HepG2 (cell line): Measurements from ENCODE around the gene ALDH4A1. TPM values are rescaled to one million over a fixed set of nuclear protein-coding genes. Genes with fewer than 3 reads are reported as not detected.
A peak's percentile ranks its signal among the peaks of the same experiment; 100 is the strongest.

Experiments used
- GFI1 ChIP-seq: sonication (generic); formaldehyde crosslinking; IDR thresholded peaks from 2 replicates; pipeline ENCODE4 v1.5.0; 2020; ENCODE audit warnings: missing genetic modification reagents, mild to moderate bottlenecking, borderline replicate concordance
- RBAK ChIP-seq: sonication (generic); formaldehyde crosslinking; IDR thresholded peaks from 2 replicates; pipeline ENCODE4 v1.5.1; 2020; ENCODE audit warnings: mild to moderate bottlenecking, missing genetic modification reagents
- ZBTB3 ChIP-seq: sonication (generic); formaldehyde crosslinking; IDR thresholded peaks from 2 replicates; pipeline ENCODE4 v1.4.0; 2020; ENCODE audit warnings: low read depth, mild to moderate bottlenecking, moderate library complexity, missing genetic modification reagents, borderline replicate concordance
- ZBTB7A ChIP-seq: sonication (generic); formaldehyde crosslinking; IDR thresholded peaks from 2 replicates; pipeline ENCODE4 v1.8.0; 2022; ENCODE audit warnings: mild to moderate bottlenecking, missing genetic modification reagents
- ZNF12 ChIP-seq: sonication (generic); formaldehyde crosslinking; IDR thresholded peaks from 2 replicates; pipeline ENCODE4 v1.5.0; 2020; ENCODE audit warnings: missing genetic modification reagents
- ZNF124 ChIP-seq: sonication (generic); formaldehyde crosslinking; IDR thresholded peaks from 2 replicates; pipeline ENCODE4 v1.4.0; 2020; ENCODE audit warnings: missing genetic modification reagents
- ZNF446 ChIP-seq: sonication (generic); formaldehyde crosslinking; IDR thresholded peaks from 2 replicates; pipeline ENCODE4 v1.5.0; 2020; ENCODE audit warnings: mild to moderate bottlenecking, missing genetic modification reagents
- ZNF883 ChIP-seq: sonication (generic); formaldehyde crosslinking; IDR thresholded peaks from 2 replicates; pipeline ENCODE4 v1.5.1; 2020; ENCODE audit warnings: mild to moderate bottlenecking, missing genetic modification reagents; ENCODE audit errors: not compliant biosample characterization
- polyA plus RNA-seq, 8 experiments: library from polyadenylated mRNA; depleted of rRNA in 3 of 8; stranded (reverse) in 7 of 8; unstranded in 1 of 8; fragments of >200 nt; fragmentation: Illumina TruSeq in 4 of 8; extraction: Trizol in 4 of 8; gene quantifications; 2 replicates each; pipeline versions ENCODE4 v1.2.1 to v1.2.3, GENCODE V29; 2011 to 2016; ENCODE audit warnings: low read depth in 4 of 8, missing spikeins in 1 of 8, mixed read lengths in 1 of 8; ENCODE audit not compliant: insufficient read depth in 1 of 8
- total RNA-seq, 5 experiments: library from RNA; depleted of rRNA; stranded (reverse); fragments of >200 nt; fragmentation: Illumina TruSeq; extraction: Trizol; gene quantifications; 2 replicates each; pipeline ENCODE4 v1.2.3, GENCODE V29; 2016; ENCODE audit warnings: low read depth in 1 of 5
- TF ChIP-seq, protein P1 (sequence below): IDR thresholded peaks from 2 replicates; pipeline ENCODE4 v1.6.1; 2018; ENCODE audit warnings: missing genetic modification reagents
- TF ChIP-seq, protein P2 (sequence below): sonication (generic); formaldehyde crosslinking; IDR thresholded peaks from 2 replicates; pipeline ENCODE4 v1.4.0; 2020; ENCODE audit warnings: mild to moderate bottlenecking, missing genetic modification reagents, borderline replicate concordance
- TF ChIP-seq, protein P3 (sequence below): sonication (generic); formaldehyde crosslinking; IDR thresholded peaks from 2 replicates; pipeline ENCODE4 v1.4.0; 2020; ENCODE audit warnings: mild to moderate bottlenecking, missing genetic modification reagents
- TF ChIP-seq, protein P4 (sequence below): sonication (generic); formaldehyde crosslinking; IDR thresholded peaks from 2 replicates; pipeline ENCODE4 v1.5.0; 2020; ENCODE audit warnings: missing genetic modification reagents

The ALDH4A1 gene
- total and polyA plus RNA-seq, 2 of the 13 experiments (the other 11 are each of a cell fraction or from before 2014, with no cell fraction given), result 76.4 to 240 TPM

DNA sequence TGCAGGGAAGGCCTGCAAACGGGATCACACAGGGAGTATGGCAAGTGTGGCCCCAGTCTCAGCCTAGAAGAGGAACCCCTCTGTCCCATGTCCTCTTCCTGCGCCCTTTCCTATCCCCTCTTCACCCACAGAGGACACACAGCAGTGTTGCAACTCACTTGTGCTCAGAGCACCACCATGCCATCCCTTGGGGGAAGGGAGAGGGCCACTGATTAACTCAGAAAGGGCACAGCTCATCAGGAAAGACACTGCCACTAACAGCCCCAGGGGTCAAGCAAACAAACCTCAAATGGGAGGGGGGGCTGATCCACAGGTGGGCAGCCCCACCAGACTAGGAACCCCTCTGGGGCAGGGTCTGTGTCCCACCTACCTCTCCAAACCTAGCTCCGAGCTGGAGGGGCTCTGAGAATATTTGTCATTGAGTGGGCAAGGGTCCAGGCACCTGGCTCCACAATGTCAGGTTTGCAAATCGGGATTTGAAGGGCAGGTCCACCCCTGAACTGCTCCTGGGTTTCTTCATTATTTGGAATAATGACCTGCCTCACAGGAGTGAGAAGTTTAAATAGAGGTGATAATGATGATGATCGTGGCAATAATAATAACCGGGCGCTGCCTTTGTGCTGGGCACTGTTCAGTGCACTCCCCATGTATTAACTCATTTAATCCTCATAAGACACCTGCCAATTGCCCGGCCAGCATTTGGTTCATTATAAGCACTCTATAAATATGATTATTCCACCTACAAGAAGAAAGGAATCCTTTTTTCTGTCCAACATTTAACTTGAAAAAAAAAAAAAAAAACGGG, 1.0 kb downstream of the ALDH4A1 start (continued):
- TF ChIP-seq, protein P1, sequence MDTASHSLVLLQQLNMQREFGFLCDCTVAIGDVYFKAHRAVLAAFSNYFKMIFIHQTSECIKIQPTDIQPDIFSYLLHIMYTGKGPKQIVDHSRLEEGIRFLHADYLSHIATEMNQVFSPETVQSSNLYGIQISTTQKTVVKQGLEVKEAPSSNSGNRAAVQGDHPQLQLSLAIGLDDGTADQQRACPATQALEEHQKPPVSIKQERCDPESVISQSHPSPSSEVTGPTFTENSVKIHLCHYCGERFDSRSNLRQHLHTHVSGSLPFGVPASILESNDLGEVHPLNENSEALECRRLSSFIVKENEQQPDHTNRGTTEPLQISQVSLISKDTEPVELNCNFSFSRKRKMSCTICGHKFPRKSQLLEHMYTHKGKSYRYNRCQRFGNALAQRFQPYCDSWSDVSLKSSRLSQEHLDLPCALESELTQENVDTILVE (CRISPR knock-in tag), result peak; percentile 46; the same call in 1 of the 2 replicates
- TF ChIP-seq GFI1 (CRISPR knock-in tag), result peak; percentile 41; the same call in 1 of the 2 replicates
- 0 out of 2 replicates have a peak, but pooled peaks have one; percentile 61 for TF ChIP-seq ZNF124 (CRISPR knock-in tag)
- TF ChIP-seq, protein P2, sequence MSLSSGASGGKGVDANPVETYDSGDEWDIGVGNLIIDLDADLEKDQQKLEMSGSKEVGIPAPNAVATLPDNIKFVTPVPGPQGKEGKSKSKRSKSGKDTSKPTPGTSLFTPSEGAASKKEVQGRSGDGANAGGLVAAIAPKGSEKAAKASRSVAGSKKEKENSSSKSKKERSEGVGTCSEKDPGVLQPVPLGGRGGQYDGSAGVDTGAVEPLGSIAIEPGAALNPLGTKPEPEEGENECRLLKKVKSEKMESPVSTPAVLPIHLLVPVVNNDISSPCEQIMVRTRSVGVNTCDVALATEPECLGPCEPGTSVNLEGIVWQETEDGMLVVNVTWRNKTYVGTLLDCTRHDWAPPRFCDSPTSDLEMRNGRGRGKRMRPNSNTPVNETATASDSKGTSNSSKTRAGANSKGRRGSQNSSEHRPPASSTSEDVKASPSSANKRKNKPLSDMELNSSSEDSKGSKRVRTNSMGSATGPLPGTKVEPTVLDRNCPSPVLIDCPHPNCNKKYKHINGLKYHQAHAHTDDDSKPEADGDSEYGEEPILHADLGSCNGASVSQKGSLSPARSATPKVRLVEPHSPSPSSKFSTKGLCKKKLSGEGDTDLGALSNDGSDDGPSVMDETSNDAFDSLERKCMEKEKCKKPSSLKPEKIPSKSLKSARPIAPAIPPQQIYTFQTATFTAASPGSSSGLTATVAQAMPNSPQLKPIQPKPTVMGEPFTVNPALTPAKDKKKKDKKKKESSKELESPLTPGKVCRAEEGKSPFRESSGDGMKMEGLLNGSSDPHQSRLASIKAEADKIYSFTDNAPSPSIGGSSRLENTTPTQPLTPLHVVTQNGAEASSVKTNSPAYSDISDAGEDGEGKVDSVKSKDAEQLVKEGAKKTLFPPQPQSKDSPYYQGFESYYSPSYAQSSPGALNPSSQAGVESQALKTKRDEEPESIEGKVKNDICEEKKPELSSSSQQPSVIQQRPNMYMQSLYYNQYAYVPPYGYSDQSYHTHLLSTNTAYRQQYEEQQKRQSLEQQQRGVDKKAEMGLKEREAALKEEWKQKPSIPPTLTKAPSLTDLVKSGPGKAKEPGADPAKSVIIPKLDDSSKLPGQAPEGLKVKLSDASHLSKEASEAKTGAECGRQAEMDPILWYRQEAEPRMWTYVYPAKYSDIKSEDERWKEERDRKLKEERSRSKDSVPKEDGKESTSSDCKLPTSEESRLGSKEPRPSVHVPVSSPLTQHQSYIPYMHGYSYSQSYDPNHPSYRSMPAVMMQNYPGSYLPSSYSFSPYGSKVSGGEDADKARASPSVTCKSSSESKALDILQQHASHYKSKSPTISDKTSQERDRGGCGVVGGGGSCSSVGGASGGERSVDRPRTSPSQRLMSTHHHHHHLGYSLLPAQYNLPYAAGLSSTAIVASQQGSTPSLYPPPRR (CRISPR knock-in tag), result peak; percentile 90
- no peak for TF ChIP-seq ZBTB3 (CRISPR knock-in tag)
- no peak for TF ChIP-seq RBAK (CRISPR knock-in tag)
- TF ChIP-seq ZNF446 (CRISPR knock-in tag), result no peak
- TF ChIP-seq ZNF12 (CRISPR knock-in tag), result peak; percentile 63; the same call in 1 of the 2 replicates
- TF ChIP-seq ZBTB7A (CRISPR knock-in tag), result peak; percentile 62; the same call in 1 of the 2 replicates
- TF ChIP-seq, protein P3, sequence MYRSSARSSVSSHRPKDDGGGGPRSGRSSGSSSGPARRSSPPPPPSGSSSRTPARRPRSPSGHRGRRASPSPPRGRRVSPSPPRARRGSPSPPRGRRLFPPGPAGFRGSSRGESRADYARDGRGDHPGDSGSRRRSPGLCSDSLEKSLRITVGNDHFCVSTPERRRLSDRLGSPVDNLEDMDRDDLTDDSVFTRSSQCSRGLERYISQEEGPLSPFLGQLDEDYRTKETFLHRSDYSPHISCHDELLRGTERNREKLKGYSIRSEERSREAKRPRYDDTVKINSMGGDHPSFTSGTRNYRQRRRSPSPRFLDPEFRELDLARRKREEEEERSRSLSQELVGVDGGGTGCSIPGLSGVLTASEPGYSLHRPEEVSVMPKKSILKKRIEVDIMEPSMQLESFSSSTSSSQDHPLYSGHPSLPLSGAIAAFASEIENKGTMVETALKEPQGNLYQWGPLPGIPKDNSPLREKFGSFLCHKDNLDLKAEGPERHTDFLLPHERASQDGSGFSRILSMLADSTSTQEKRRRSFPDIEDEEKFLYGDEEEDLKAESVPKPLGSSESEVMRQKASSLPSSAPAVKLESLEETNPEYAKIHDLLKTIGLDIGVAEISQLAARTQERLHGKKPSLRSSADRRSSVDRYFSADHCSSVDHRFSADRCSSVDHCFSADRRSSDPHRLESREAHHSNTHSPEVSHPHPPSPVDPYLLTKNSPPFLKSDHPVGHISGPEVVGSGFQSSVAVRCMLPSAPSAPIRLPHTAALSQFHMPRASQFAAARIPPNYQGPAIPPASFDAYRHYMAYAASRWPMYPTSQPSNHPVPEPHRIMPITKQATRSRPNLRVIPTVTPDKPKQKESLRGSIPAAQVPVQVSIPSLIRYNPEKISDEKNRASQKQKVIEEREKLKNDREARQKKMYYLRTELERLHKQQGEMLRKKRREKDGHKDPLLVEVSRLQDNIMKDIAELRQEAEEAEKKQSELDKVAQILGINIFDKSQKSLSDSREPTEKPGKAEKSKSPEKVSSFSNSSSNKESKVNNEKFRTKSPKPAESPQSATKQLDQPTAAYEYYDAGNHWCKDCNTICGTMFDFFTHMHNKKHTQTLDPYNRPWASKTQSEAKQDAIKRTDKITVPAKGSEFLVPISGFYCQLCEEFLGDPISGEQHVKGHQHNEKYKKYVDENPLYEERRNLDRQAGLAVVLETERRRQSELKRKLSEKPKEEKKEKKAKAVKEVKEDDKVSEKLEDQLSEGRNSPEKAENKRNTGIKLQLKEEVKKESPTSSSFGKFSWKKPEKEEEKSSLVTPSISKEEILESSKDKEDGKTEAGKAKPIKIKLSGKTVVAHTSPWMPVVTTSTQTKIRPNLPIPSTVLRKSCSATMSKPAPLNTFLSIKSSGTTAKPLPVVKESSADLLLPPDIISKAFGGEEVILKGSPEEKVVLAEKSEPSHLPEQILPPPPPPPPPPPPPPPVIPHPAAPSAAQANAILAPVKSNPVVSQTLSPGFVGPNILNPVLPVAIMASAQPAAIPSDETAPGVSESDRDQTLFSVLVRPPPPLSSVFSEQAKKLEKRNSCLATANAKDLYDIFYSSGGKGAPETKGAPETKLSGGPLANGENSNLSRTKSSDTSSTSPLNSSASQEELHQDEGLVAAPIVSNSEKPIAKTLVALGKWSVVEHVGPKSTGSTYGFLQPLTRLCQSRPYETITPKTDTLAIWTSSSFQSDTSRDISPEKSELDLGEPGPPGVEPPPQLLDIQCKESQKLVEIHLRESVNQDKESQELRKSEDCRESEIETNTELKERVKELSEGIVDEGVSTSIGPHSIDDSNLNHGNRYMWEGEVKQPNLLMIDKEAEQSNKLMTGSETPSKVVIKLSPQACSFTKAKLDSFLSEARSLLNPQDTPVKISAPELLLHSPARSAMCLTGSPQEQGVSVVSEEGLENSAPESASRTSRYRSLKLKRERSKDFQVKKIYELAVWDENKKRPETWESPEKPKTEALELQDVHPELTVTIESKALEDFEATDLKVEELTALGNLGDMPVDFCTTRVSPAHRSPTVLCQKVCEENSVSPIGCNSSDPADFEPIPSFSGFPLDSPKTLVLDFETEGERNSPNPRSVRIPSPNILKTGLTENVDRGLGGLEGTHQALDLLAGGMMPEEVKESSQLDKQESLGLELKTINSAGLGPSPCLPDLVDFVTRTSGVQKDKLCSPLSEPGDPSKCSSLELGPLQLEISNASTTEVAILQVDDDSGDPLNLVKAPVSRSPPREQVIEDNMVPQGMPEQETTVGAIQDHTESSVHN (CRISPR knock-in tag), result no peak
- no peak for TF ChIP-seq ZNF883 (CRISPR knock-in tag)
- TF ChIP-seq, protein P4, sequence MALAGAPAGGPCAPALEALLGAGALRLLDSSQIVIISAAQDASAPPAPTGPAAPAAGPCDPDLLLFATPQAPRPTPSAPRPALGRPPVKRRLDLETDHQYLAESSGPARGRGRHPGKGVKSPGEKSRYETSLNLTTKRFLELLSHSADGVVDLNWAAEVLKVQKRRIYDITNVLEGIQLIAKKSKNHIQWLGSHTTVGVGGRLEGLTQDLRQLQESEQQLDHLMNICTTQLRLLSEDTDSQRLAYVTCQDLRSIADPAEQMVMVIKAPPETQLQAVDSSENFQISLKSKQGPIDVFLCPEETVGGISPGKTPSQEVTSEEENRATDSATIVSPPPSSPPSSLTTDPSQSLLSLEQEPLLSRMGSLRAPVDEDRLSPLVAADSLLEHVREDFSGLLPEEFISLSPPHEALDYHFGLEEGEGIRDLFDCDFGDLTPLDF, result no peak
